GM21360 (cell line): ENCODE measurements around the gene LRRK1.

Experiments used
- ATAC-seq: cut with Tn5 transposase; IDR thresholded peaks from one replicate; pipeline ENCODE4 v1.9.1; 2021; ENCODE audit warnings: mild to moderate bottlenecking, moderate library complexity; ENCODE audit not compliant: unreplicated experiment

LRRK1 gene

GRCh38 chr15:101036189-101036588, 117.0 kb downstream of the LRRK1 start:
- no peak for ATAC-seq

- no peak for ATAC-seq
These were observed 118.1 kb downstream of the LRRK1 start for GRCh38 chr15:101037090-101037830.

GRCh38 chr15:101038327-101039003, 119.3 kb downstream of the LRRK1 start:
- no peak for ATAC-seq

- no peak for ATAC-seq
These were observed 120.3 kb downstream of the LRRK1 start for GRCh38 chr15:101039461-101039860.

GRCh38 chr15:101042320-101042719, 123.2 kb downstream of the LRRK1 start:
- ATAC-seq, result no peak

GRCh38 chr15:101043011-101043410, 123.9 kb downstream of the LRRK1 start:
- no peak for ATAC-seq

GRCh38 chr15:101043911-101044624, 124.9 kb downstream of the LRRK1 start:
- no peak for ATAC-seq

- ATAC-seq, result no peak
These were observed 125.6 kb downstream of the LRRK1 start for GRCh38 chr15:101044625-101045235.

- no peak for ATAC-seq
These were observed 126.1 kb downstream of the LRRK1 start for GRCh38 chr15:101045236-101045646.

GRCh38 chr15:101045835-101046691, 126.9 kb downstream of the LRRK1 start:
- no peak for ATAC-seq

GRCh38 chr15:101046826-101047225, 127.7 kb downstream of the LRRK1 start:
- no peak for ATAC-seq

- ATAC-seq, result no peak
These were observed 128.2 kb downstream of the LRRK1 start for GRCh38 chr15:101047301-101047781.

- no peak for ATAC-seq
These were observed 129.0 kb downstream of the LRRK1 start for GRCh38 chr15:101048176-101048575.

- no peak for ATAC-seq
These were observed 129.4 kb downstream of the LRRK1 start for GRCh38 chr15:101048581-101049030.

GRCh38 chr15:101049282-101049681, 130.1 kb downstream of the LRRK1 start:
- no peak for ATAC-seq

GRCh38 chr15:101049856-101050622, 130.9 kb downstream of the LRRK1 start:
- ATAC-seq, result no peak

- ATAC-seq, result no peak
These were observed 131.6 kb downstream of the LRRK1 start for GRCh38 chr15:101050623-101051290.

GRCh38 chr15:101051291-101052030, 132.3 kb downstream of the LRRK1 start:
- no peak for ATAC-seq
